ENCODE data around the gene FXYD5. TPM values are rescaled to one million over a fixed set of nuclear protein-coding genes. Genes with fewer than 3 reads are reported as not detected.

FXYD5 gene
- polyA plus RNA-seq, 1 donor from 2014 or later = not detected

GRCh38 chr19:35117116-35117515, 37.4 kb upstream of the FXYD5 start:
- no peaks in the 10 kb centered on the region for H3K27me3 ChIP-seq (ENCODE audit: insufficient read depth, low read depth, low read length)
- H3K4me3 ChIP-seq (ENCODE audit: low read length) = no peak overlapping the region
- no peaks in the 10 kb centered on the region for H3K9me3 ChIP-seq (ENCODE audit: low read length)
- H3K9ac ChIP-seq (ENCODE audit: low read length) = no peak overlapping the region
- TF ChIP-seq REST (IDR thresholded peaks at IDR 0.05; ENCODE audit: borderline replicate concordance) (no peak), EP300 (conservative IDR thresholded peaks at IDR 0.05; ENCODE audit: poor library complexity, severe bottlenecking) (no peak), TAF1 (IDR thresholded peaks at IDR 0.05; ENCODE audit: low read depth) (no peak), RAD21 (conservative IDR thresholded peaks at IDR 0.05) (no peak), EZH2 (IDR thresholded peaks at IDR 0.05; ENCODE audit: borderline replicate concordance, insufficient read depth, low read length, poor library complexity, severe bottlenecking) (no peak), POLR2AphosphoS5 (IDR thresholded peaks at IDR 0.05) (no peak), CTCF (IDR thresholded peaks at IDR 0.05; ENCODE audit: poor library complexity, severe bottlenecking) (no peak), MXI1 (conservative IDR thresholded peaks at IDR 0.05; ENCODE audit: poor library complexity, severe bottlenecking) (no peak), SMC3 (conservative IDR thresholded peaks at IDR 0.05; ENCODE audit: poor library complexity) (no peak)
- no peak overlapping the region for H2AFZ ChIP-seq (ENCODE audit: low read depth, low read length)
- H3K79me2 ChIP-seq (replicated peaks; ENCODE audit: insufficient read depth, low read length) = no peaks in the 10 kb centered on the region
- H3K36me3 ChIP-seq (ENCODE audit: insufficient read depth, low read length) = no peaks in the 10 kb centered on the region
- H3F3A ChIP-seq (ENCODE audit: insufficient read depth, low read length, poor library complexity, severe bottlenecking) = no peaks in the 10 kb centered on the region
- no peak overlapping the region for H3K27ac ChIP-seq (ENCODE audit: low read length)
- H3K4me2 ChIP-seq (ENCODE audit: low read length) = no peak overlapping the region
- no peaks in the 10 kb centered on the region for H3K9me2 ChIP-seq (ENCODE audit: insufficient read depth, low read length)
- H4K20me1 ChIP-seq (ENCODE audit: insufficient read depth) = no peaks in the 10 kb centered on the region

GRCh38 chr19:35117799-35118198, 36.7 kb upstream of the FXYD5 start:
- no peak overlapping the region for H3K4me2 ChIP-seq (ENCODE audit: low read length)
- no peaks in the 10 kb centered on the region for H3K27me3 ChIP-seq (ENCODE audit: insufficient read depth, low read depth, low read length)
- H3K79me2 ChIP-seq (replicated peaks; ENCODE audit: insufficient read depth, low read length) = no peaks in the 10 kb centered on the region
- no peak for TF ChIP-seq SMC3 (conservative IDR thresholded peaks at IDR 0.05; ENCODE audit: poor library complexity)
- TF ChIP-seq POLR2AphosphoS5 (IDR thresholded peaks at IDR 0.05) = no peak
- no peak for TF ChIP-seq CTCF (IDR thresholded peaks at IDR 0.05; ENCODE audit: poor library complexity, severe bottlenecking)
- no peaks in the 10 kb centered on the region for H4K20me1 ChIP-seq (ENCODE audit: insufficient read depth)
- H3F3A ChIP-seq (ENCODE audit: insufficient read depth, low read length, poor library complexity, severe bottlenecking) = no peaks in the 10 kb centered on the region
- no peak overlapping the region for H3K4me3 ChIP-seq (ENCODE audit: low read length)
- H3K36me3 ChIP-seq (ENCODE audit: insufficient read depth, low read length) = no peaks in the 10 kb centered on the region
- no peak overlapping the region for H3K27ac ChIP-seq (ENCODE audit: low read length)
- no peak overlapping the region for H3K9ac ChIP-seq (ENCODE audit: low read length)
- H3K9me3 ChIP-seq (ENCODE audit: low read length) = no peaks in the 10 kb centered on the region
- H2AFZ ChIP-seq (ENCODE audit: low read depth, low read length) = no peak overlapping the region
- no peaks in the 10 kb centered on the region for H3K9me2 ChIP-seq (ENCODE audit: insufficient read depth, low read length)
